ENCODE measurements around the gene FGD5.

Gene FGD5

GRCh38 chr3:14909250-14909649, 90.5 kb downstream of the FGD5 start:
- no peak for DNase-seq

- DNase-seq = no peak
These were observed 92.9 kb downstream of the FGD5 start for GRCh38 chr3:14911651-14912050.

GRCh38 chr3:14913071-14913925, 94.5 kb downstream of the FGD5 start:
- DNase-seq = no peak

GRCh38 chr3:14913926-14914778, 95.4 kb downstream of the FGD5 start:
- peak; percentile 27 for DNase-seq

- no peak for DNase-seq
These were observed 96.0 kb downstream of the FGD5 start for GRCh38 chr3:14914779-14915117.

- DNase-seq = no peak
These were observed 97.0 kb downstream of the FGD5 start for GRCh38 chr3:14915636-14916222.

- DNase-seq = no peak
These were observed 99.6 kb downstream of the FGD5 start for GRCh38 chr3:14918356-14918860.

GRCh38 chr3:14920536-14920935, 101.8 kb downstream of the FGD5 start:
- no peak for DNase-seq

GRCh38 chr3:14921034-14921616, 102.4 kb downstream of the FGD5 start:
- DNase-seq = peak; percentile 80

GRCh38 chr3:14921811-14922705, 103.3 kb downstream of the FGD5 start:
- DNase-seq = no peak

GRCh38 chr3:14922863-14923262, 104.1 kb downstream of the FGD5 start:
- DNase-seq = no peak

- no peak for DNase-seq
These were observed 104.7 kb downstream of the FGD5 start for GRCh38 chr3:14923476-14923875.

- peak; percentile 81 for DNase-seq
These were observed 107.2 kb downstream of the FGD5 start for GRCh38 chr3:14925729-14926591.

GRCh38 chr3:14926592-14926991, 107.8 kb downstream of the FGD5 start:
- no peak for DNase-seq

- DNase-seq = no peak
These were observed 108.5 kb downstream of the FGD5 start for GRCh38 chr3:14927308-14927707.

- DNase-seq = no peak
These were observed 110.7 kb downstream of the FGD5 start for GRCh38 chr3:14929310-14930074.

- no peak for DNase-seq
These were observed 115.2 kb downstream of the FGD5 start for GRCh38 chr3:14933820-14934425.

- no peak for DNase-seq
These were observed 117.0 kb downstream of the FGD5 start for GRCh38 chr3:14935592-14936345.

GRCh38 chr3:14938954-14939353, 120.2 kb downstream of the FGD5 start:
- no peak for DNase-seq

Data from NCI-H82 (cell line).